Measurements from ENCODE around the gene ECEL1.

GRCh38 chr2:232526372-232526941, 38.8 kb upstream of the ECEL1 start:
- TF ChIP-seq CTCF (IDR thresholded peaks at IDR 0.05; ENCODE audit: poor library complexity) (no peak), EZH2 (IDR thresholded peaks at IDR 0.05; ENCODE audit: borderline replicate concordance) (no peak)
